ENCODE data around the gene STPG4. TPM values are rescaled to one million over a fixed set of nuclear protein-coding genes. Genes with fewer than 3 reads are reported as not detected.

Gene STPG4
- total RNA-seq, 1 experiment from 2014 or later = 8.7 TPM

GRCh38 chr2:47073641-47074040, 81.5 kb downstream of the STPG4 start:
- H2AFZ ChIP-seq = no peak overlapping the region
- POLR2A ChIA-PET (ENCODE audit: unreplicated experiment) = interaction anchor here (0.6 kb wide), 1 partner anchor 1676 kb away, joined by 3 read pairs; no protein-coding TSS in a partner anchor
- no peaks in the 10 kb centered on the region for H3K9me2 ChIP-seq (ENCODE audit: insufficient read depth)
- intact Hi-C loops (cut with micrococcal nuclease; ENCODE audit: unreplicated experiment) = no loop called here
- H3K79me2 ChIP-seq (ENCODE audit: low read depth) = peaks cover 6% of the 10 kb centered on the region; the same call in 1 of the 2 replicates
- TF ChIP-seq EZH2 (IDR thresholded peaks at IDR 0.05; ENCODE audit: low read depth) (no peak), CTCF (conservative IDR thresholded peaks at IDR 0.05) (no peak)
- no peaks in the 10 kb centered on the region for H3K9me3 ChIP-seq (ENCODE audit: insufficient read depth, low read depth)
- CTCF ChIA-PET = no interaction called here
- peaks cover 40% of the 10 kb centered on the region for H3F3A ChIP-seq (ENCODE audit: insufficient read depth, low read depth)
- H3K36me3 ChIP-seq (ENCODE audit: low read depth) = no peaks in the 10 kb centered on the region
- H3K4me3 ChIP-seq = no peak overlapping the region
- H3K27ac ChIP-seq = no peak overlapping the region
- no TSS peak for BruUV-seq (replicated peaks)
- H3K4me1 ChIP-seq (replicated peaks; ENCODE audit: insufficient read depth) = peaks cover 72% of the 10 kb centered on the region
- H4K20me1 ChIP-seq (ENCODE audit: insufficient read depth) = no peaks in the 10 kb centered on the region
- no peak for DNase-seq
- H3K4me2 ChIP-seq = no peak overlapping the region
- no peaks in the 10 kb centered on the region for H3K27me3 ChIP-seq (ENCODE audit: insufficient read depth, low read depth)

- no TSS peak for BruUV-seq (replicated peaks)
- peaks cover 72% of the 10 kb centered on the region for H3K4me1 ChIP-seq (replicated peaks; ENCODE audit: insufficient read depth)
- intact Hi-C loops (cut with micrococcal nuclease; ENCODE audit: unreplicated experiment) = no loop called here
- ChIA-PET CTCF (no interaction called here), POLR2A (ENCODE audit: unreplicated experiment) (no interaction called here)
- TF ChIP-seq EZH2 (IDR thresholded peaks at IDR 0.05; ENCODE audit: low read depth) (no peak), CTCF (conservative IDR thresholded peaks at IDR 0.05) (no peak)
- H3K27ac ChIP-seq = no peak overlapping the region
- DNase-seq = no peak
- H2AFZ ChIP-seq = no peak overlapping the region
- peaks cover 6% of the 10 kb centered on the region; the same call in 1 of the 2 replicates for H3K79me2 ChIP-seq (ENCODE audit: low read depth)
- no peaks in the 10 kb centered on the region for H3K27me3 ChIP-seq (ENCODE audit: insufficient read depth, low read depth)
- H3K9me2 ChIP-seq (ENCODE audit: insufficient read depth) = no peaks in the 10 kb centered on the region
- no peak overlapping the region for H3K4me2 ChIP-seq
- no peaks in the 10 kb centered on the region for H4K20me1 ChIP-seq (ENCODE audit: insufficient read depth)
- no peaks in the 10 kb centered on the region for H3K36me3 ChIP-seq (ENCODE audit: low read depth)
- no peaks in the 10 kb centered on the region for H3K9me3 ChIP-seq (ENCODE audit: insufficient read depth, low read depth)
- peaks cover 36% of the 10 kb centered on the region for H3F3A ChIP-seq (ENCODE audit: insufficient read depth, low read depth)
- H3K4me3 ChIP-seq = no peak overlapping the region
These were observed 81.9 kb downstream of the STPG4 start for GRCh38 chr2:47073217-47073616.

GRCh38 chr2:47072728-47073191, 82.3 kb downstream of the STPG4 start:
- no peak for TF ChIP-seq CTCF (conservative IDR thresholded peaks at IDR 0.05)
- TF ChIP-seq EZH2 (IDR thresholded peaks at IDR 0.05; ENCODE audit: low read depth) = no peak
- H3K9me3 ChIP-seq (ENCODE audit: insufficient read depth, low read depth) = no peaks in the 10 kb centered on the region
- H3K36me3 ChIP-seq (ENCODE audit: low read depth) = no peaks in the 10 kb centered on the region
- H3K27ac ChIP-seq = no peak overlapping the region
- no peak for DNase-seq
- no peaks in the 10 kb centered on the region for H3K27me3 ChIP-seq (ENCODE audit: insufficient read depth, low read depth)
- ChIA-PET POLR2A (ENCODE audit: unreplicated experiment) (no interaction called here), CTCF (no interaction called here)
- no peak overlapping the region for H3K4me2 ChIP-seq
- H3K4me1 ChIP-seq (replicated peaks; ENCODE audit: insufficient read depth) = peaks cover 72% of the 10 kb centered on the region
- intact Hi-C loops (cut with micrococcal nuclease; ENCODE audit: unreplicated experiment) = no loop called here
- BruUV-seq (replicated peaks) = no TSS peak
- no peaks in the 10 kb centered on the region for H4K20me1 ChIP-seq (ENCODE audit: insufficient read depth)
- no peak overlapping the region for H3K4me3 ChIP-seq
- H2AFZ ChIP-seq = no peak overlapping the region
- peaks cover 33% of the 10 kb centered on the region for H3F3A ChIP-seq (ENCODE audit: insufficient read depth, low read depth)
- peaks cover 9% of the 10 kb centered on the region; the same call in 1 of the 2 replicates for H3K79me2 ChIP-seq (ENCODE audit: low read depth)
- H3K9me2 ChIP-seq (ENCODE audit: insufficient read depth) = no peaks in the 10 kb centered on the region
